ENCODE measurements around the gene PKN2.

Gene PKN2

GRCh38 chr1:88783145-88783544 is 99.1 kb downstream of the PKN2 start (continued):
- no peak for TF ChIP-seq ZNF580 (tag by site-specific recombination; IDR thresholded peaks at IDR 0.05)
- no peak for TF ChIP-seq IKZF3 (tag by site-specific recombination; IDR thresholded peaks at IDR 0.05)
- no peak for TF ChIP-seq YY2 (tag by site-specific recombination; IDR thresholded peaks at IDR 0.05)
- TF ChIP-seq ZNF214 (tag by site-specific recombination; IDR thresholded peaks at IDR 0.05; ENCODE audit: borderline replicate concordance), result no peak

DNA sequence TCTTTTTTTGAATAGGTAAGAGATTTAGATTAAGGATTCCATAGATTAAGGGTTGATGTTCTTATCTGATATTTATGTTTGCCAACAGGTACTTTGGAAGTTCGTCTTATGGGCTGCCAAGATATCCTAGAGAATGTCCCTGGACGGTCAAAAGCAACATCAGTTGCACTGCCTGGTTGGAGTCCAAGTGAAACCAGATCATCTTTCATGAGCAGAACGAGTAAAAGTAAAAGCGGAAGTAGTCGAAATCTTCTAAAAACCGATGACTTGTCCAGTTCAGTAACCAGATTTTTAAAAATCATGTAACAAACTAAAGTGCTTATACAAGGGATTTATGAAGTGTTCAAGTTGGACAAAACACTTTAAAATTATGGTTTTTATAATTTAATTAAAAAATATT is 100.5 kb downstream of the PKN2 start:
- H3K4me1 ChIP-seq (ENCODE audit: control insufficient read depth, insufficient read depth, low read length), result peaks cover 4% of the 10 kb centered on the region
- TF ChIP-seq ZNF132 (tag by site-specific recombination; IDR thresholded peaks at IDR 0.05; ENCODE audit: borderline replicate concordance) (no peak), BCL11B (tag by site-specific recombination; IDR thresholded peaks at IDR 0.05; ENCODE audit: low read depth) (no peak), KLF9 (tag by site-specific recombination; IDR thresholded peaks at IDR 0.05; ENCODE audit: low read depth) (no peak), KLF7 (tag by site-specific recombination; IDR thresholded peaks at IDR 0.05; ENCODE audit: borderline replicate concordance) (no peak), ZNF529 (tag by site-specific recombination; IDR thresholded peaks at IDR 0.05; ENCODE audit: insufficient replicate concordance) (no peak), ZNF747 (tag by site-specific recombination; IDR thresholded peaks at IDR 0.05) (no peak), HOXC10 (CRISPR knock-in tag; IDR thresholded peaks at IDR 0.05) (no peak), ZNF248 (tag by site-specific recombination; IDR thresholded peaks at IDR 0.05) (no peak), ZNF654 (tag by site-specific recombination; IDR thresholded peaks at IDR 0.05; ENCODE audit: low read depth) (no peak), ZFHX2 (tag by site-specific recombination; conservative IDR thresholded peaks at IDR 0.05) (no peak), ZNF391 (tag by site-specific recombination; IDR thresholded peaks at IDR 0.05; ENCODE audit: borderline replicate concordance, low read depth) (no peak), ZNF670 (tag by site-specific recombination; IDR thresholded peaks at IDR 0.05; ENCODE audit: low read depth) (no peak)
- TF ChIP-seq, protein P1, sequence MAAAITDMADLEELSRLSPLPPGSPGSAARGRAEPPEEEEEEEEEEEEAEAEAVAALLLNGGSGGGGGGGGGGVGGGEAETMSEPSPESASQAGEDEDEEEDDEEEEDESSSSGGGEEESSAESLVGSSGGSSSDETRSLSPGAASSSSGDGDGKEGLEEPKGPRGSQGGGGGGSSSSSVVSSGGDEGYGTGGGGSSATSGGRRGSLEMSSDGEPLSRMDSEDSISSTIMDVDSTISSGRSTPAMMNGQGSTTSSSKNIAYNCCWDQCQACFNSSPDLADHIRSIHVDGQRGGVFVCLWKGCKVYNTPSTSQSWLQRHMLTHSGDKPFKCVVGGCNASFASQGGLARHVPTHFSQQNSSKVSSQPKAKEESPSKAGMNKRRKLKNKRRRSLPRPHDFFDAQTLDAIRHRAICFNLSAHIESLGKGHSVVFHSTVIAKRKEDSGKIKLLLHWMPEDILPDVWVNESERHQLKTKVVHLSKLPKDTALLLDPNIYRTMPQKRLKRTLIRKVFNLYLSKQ (tag by site-specific recombination; IDR thresholded peaks at IDR 0.05; ENCODE audit: borderline replicate concordance), result no peak
- TF ChIP-seq, protein P2, sequence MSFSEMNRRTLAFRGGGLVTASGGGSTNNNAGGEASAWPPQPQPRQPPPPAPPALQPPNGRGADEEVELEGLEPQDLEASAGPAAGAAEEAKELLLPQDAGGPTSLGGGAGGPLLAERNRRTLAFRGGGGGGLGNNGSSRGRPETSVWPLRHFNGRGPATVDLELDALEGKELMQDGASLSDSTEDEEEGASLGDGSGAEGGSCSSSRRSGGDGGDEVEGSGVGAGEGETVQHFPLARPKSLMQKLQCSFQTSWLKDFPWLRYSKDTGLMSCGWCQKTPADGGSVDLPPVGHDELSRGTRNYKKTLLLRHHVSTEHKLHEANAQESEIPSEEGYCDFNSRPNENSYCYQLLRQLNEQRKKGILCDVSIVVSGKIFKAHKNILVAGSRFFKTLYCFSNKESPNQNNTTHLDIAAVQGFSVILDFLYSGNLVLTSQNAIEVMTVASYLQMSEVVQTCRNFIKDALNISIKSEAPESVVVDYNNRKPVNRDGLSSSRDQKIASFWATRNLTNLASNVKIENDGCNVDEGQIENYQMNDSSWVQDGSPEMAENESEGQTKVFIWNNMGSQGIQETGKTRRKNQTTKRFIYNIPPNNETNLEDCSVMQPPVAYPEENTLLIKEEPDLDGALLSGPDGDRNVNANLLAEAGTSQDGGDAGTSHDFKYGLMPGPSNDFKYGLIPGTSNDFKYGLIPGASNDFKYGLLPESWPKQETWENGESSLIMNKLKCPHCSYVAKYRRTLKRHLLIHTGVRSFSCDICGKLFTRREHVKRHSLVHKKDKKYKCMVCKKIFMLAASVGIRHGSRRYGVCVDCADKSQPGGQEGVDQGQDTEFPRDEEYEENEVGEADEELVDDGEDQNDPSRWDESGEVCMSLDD (tag by site-specific recombination; IDR thresholded peaks at IDR 0.05), result no peak
- TF ChIP-seq, protein P3, sequence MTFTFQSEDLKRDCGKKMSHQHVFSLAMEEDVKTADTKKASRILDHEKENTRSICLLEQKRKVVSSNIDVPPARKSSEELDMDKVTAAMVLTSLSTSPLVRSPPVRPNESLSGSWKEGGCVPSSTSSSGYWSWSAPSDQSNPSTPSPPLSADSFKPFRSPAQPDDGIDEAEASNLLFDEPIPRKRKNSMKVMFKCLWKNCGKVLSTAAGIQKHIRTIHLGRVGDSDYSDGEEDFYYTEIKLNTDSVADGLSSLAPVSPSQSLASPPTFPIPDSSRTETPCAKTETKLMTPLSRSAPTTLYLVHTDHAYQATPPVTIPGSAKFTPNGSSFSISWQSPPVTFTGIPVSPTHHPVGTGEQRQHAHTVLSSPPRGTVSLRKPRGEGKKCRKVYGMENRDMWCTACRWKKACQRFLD (tag by site-specific recombination; IDR thresholded peaks at IDR 0.05), result no peak
- H3K27ac ChIP-seq (ENCODE audit: extremely low read depth, low read depth, low read length), result no peak overlapping the region
- no peaks in the 10 kb centered on the region for H3K9me3 ChIP-seq (ENCODE audit: control insufficient read depth, insufficient read depth, low read depth, low read length)
- ChIA-PET POLR2A (no interaction called here), CTCF (interaction anchor here (0.6 to 2.1 kb wide), 2 partner anchors 92 to 101 kb away, joined by 3 to 7 read pairs; no protein-coding TSS in a partner anchor)
- no peak overlapping the region for H3K4me3 ChIP-seq (ENCODE audit: low read depth, low read length)
- H3K36me3 ChIP-seq (ENCODE audit: control insufficient read depth in 2 of 2, insufficient read depth in 1 of 2, low read length in 2 of 2), result peaks cover 21 to 34% of the 10 kb centered on the region in 2 experiments

Measured in HEK293 (cell line).